ENCODE results near the gene CFAP57.
"Not testable (repeated sequence)": the region's sequence is repeated elsewhere in the genome, so short reads cannot be mapped to it uniquely, and the experiment has no call there.

CFAP57 gene

GRCh38 chr1:43206600-43207228 is 34.6 kb downstream of the CFAP57 start:
- peak overlapping the region; percentile 18; the same call in 1 of the 2 replicates for H3K4me3 ChIP-seq (replicated peaks; ENCODE audit: low read depth, low read length)

GRCh38 chr1:43207229-43207853 is 35.2 kb downstream of the CFAP57 start:
- no peak for DNase-seq (ENCODE audit: extremely low read depth, low read depth)
- TF ChIP-seq CTCF (IDR thresholded peaks at IDR 0.05; ENCODE audit: low read depth, low read length, missing control alignments): no peak
- no peak overlapping the region for H3K4me3 ChIP-seq (replicated peaks; ENCODE audit: low read depth, low read length)

More at GRCh38 chr1:43206600-43207228, 34.6 kb downstream of the CFAP57 start:
- TF ChIP-seq CTCF (IDR thresholded peaks at IDR 0.05; ENCODE audit: low read depth, low read length, missing control alignments): no peak
- DNase-seq (ENCODE audit: extremely low read depth, low read depth): peak; percentile 93

GRCh38 chr1:43208277-43208676 is 36.1 kb downstream of the CFAP57 start:
- not testable (repeated sequence) for DNase-seq (ENCODE audit: extremely low read depth, low read depth); H3K4me3 ChIP-seq (replicated peaks; ENCODE audit: low read depth, low read length)

GRCh38 chr1:43214501-43215444 is 42.6 kb downstream of the CFAP57 start:
- no peak overlapping the region for H3K4me3 ChIP-seq (replicated peaks; ENCODE audit: low read depth, low read length)
- no peak for TF ChIP-seq CTCF (IDR thresholded peaks at IDR 0.05; ENCODE audit: low read depth, low read length, missing control alignments)
- no peak for DNase-seq (ENCODE audit: extremely low read depth, low read depth)

- no peak for TF ChIP-seq CTCF (IDR thresholded peaks at IDR 0.05; ENCODE audit: low read depth, low read length, missing control alignments)
- H3K4me3 ChIP-seq (replicated peaks; ENCODE audit: low read depth, low read length): no peak overlapping the region
- DNase-seq (ENCODE audit: extremely low read depth, low read depth): no peak
Observed at GRCh38 chr1:43217747-43218146, 45.6 kb downstream of the CFAP57 start.

GRCh38 chr1:43220905-43221778 is 49.0 kb downstream of the CFAP57 start:
- TF ChIP-seq CTCF (IDR thresholded peaks at IDR 0.05; ENCODE audit: low read depth, low read length, missing control alignments): no peak
- H3K4me3 ChIP-seq (replicated peaks; ENCODE audit: low read depth, low read length): no peak overlapping the region
- DNase-seq (ENCODE audit: extremely low read depth, low read depth): no peak
